HG02970 (cell line): Measurements from ENCODE around the gene ADCY4.

Source experiments
- ATAC-seq: cut with Tn5 transposase; IDR thresholded peaks from one replicate; pipeline ENCODE4 v1.9.1; 2021; ENCODE audit warnings: mild to moderate bottlenecking, moderate library complexity, moderate number of reproducible peaks; ENCODE audit not compliant: unreplicated experiment, low FRiP score

ADCY4 gene

GRCh38 chr14:24321212-24321975 lies 13.5 kb downstream of the ADCY4 start:
- ATAC-seq, result no peak

GRCh38 chr14:24317141-24317928 lies 17.5 kb downstream of the ADCY4 start:
- no peak for ATAC-seq

- ATAC-seq, result no peak
Observed at GRCh38 chr14:24316597-24316950, 18.3 kb downstream of the ADCY4 start.

- no peak for ATAC-seq
Observed at GRCh38 chr14:24315807-24316596, 18.9 kb downstream of the ADCY4 start.

- ATAC-seq, result no peak
Observed at GRCh38 chr14:24315243-24315806, 19.5 kb downstream of the ADCY4 start.

GRCh38 chr14:24314377-24315193 lies 20.3 kb downstream of the ADCY4 start:
- no peak for ATAC-seq

GRCh38 chr14:24313913-24314312 lies 21.0 kb downstream of the ADCY4 start:
- ATAC-seq, result no peak

GRCh38 chr14:24312736-24313507 lies 21.9 kb downstream of the ADCY4 start:
- ATAC-seq, result no peak

GRCh38 chr14:24311837-24312615 lies 22.8 kb downstream of the ADCY4 start:
- ATAC-seq, result no peak

GRCh38 chr14:24310646-24311604 lies 23.9 kb downstream of the ADCY4 start, which contains the start of gene LTB4R:
TSS of gene LTB4R (plus strand) at chr14:24311502. CDS start at chr14:24315652, 4,150 bp downstream.
- no peak for ATAC-seq

- ATAC-seq, result no peak
Observed at GRCh38 chr14:24310265-24310645, 24.6 kb downstream of the ADCY4 start.

- no peak for ATAC-seq
Observed at GRCh38 chr14:24309538-24310264, 25.2 kb downstream of the ADCY4 start, which contains the start of gene LTB4R2. TSS of gene LTB4R2 (plus strand) at chr14:24310140. CDS start at chr14:24310665, 525 bp downstream.

GRCh38 chr14:24308342-24309124 lies 26.3 kb downstream of the ADCY4 start:
- ATAC-seq, result no peak

- no peak for ATAC-seq
Observed at GRCh38 chr14:24307575-24308341, 27.1 kb downstream of the ADCY4 start, which contains the start of gene CIDEB. TSS of gene CIDEB (minus strand) at chr14:24307977. CDS start at chr14:24307858, 119 bp downstream.

- ATAC-seq, result no peak
Observed at GRCh38 chr14:24307156-24307574, 27.7 kb downstream of the ADCY4 start.
